NCI-H146 treated with DMSO at 0.1 percent for 48 hours (cell line): ENCODE results near the gene CDC42BPA.

Experiments
- DNase-seq: peaks from one replicate; lab custom pipeline; 2025; ENCODE audit not compliant: unreplicated experiment; lab: John Stamatoyannopoulos, UW

CDC42BPA gene

DNA sequence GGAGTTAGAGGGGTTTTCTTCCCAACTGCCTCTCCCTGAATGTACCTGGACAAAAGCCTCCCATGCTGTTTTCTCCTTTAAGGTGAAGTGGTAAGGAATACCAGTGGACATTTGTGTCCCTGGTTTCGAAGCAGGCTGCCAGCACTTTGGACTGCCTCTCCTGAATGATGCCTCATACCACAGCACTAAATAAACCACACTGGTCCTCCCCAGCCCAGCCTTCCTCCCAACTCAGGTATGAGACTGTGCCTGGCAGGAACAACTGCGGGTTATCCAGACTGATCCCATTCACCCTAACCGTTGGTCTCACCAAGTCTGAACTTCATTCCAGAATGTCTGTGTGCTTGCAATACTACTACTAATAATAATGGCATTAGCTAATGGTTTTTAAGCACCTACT is 368.9 kb downstream of the CDC42BPA start:
- DNase-seq = no peak

DNA sequence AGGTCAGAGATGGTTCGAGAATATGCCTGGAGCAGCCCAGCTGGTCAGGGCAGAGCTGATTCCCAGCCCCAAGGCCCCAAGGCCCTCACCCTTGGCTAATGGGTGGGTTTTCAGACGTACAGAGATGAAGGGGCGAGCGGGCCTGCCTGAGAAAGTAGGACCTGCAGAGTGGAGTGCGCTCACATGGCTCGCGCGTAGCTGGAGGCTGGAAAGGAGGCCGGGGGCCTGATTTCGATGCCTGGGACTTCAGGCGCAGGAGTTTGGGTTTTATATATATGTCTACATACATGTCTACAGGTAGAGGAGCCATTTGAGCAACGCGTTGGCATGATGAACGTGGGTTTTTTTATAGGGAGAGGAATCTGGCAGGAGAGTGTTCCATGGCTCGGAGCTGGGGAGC is 369.3 kb downstream of the CDC42BPA start:
- no peak for DNase-seq

DNA sequence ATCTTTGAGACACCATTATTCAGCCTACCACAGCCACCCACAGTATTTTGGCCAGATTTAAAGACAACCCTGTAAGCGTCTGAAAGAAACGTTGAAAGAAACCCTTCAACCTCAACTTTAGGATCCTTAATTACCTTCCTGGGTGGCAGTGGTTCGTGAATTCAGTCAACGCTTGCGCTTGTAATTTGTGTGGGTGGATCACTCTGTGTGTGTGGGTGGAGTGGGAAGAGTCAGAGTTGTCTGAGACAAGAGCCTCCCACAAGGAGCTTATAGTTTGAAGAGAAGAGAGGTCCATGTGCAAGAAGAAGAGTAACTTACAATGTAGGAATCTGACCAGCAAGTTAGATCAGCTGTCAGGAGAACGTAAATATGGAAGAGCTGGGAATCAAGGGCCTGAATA is 369.8 kb downstream of the CDC42BPA start:
- DNase-seq = no peak

DNA sequence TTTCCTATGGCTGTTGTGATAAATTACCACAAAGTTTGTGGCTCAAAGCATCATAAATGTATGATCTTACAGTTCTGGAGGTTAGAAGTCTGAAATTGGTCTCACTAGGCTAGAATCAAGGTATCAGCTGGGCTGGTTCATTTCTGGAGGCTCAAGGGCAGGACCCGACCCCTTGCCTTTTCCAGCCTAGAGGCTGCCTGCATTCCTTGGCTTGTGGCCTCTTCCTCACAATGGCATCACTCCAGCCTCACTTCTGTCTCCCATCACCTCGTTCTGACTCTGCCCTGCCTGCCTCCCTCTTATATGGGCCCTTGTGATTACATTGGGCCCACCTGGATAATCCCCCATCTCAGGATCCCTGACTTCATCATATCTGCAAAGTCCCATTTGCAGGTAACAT is 370.2 kb downstream of the CDC42BPA start:
- DNase-seq = no peak

DNA sequence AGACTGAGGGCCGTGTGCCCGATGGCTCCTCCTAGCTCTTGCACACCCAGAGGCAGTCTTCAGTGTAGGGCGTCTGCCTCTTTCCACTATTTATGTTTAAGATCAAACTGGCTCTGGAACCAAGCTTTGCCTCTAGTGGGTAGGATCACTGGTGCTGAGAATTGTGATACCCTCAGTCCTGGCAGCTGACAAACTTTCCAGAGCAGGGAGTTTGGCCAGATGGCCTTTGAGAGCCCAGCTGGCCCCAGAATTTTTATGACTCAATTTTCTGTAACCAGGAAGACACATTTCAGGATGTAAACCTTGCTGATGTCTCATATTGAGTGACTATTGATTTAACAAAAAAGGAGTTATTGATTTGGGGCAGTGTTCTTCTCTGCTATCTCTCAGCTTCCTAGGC is 371.5 kb downstream of the CDC42BPA start:
- DNase-seq = peak; percentile 82

DNA sequence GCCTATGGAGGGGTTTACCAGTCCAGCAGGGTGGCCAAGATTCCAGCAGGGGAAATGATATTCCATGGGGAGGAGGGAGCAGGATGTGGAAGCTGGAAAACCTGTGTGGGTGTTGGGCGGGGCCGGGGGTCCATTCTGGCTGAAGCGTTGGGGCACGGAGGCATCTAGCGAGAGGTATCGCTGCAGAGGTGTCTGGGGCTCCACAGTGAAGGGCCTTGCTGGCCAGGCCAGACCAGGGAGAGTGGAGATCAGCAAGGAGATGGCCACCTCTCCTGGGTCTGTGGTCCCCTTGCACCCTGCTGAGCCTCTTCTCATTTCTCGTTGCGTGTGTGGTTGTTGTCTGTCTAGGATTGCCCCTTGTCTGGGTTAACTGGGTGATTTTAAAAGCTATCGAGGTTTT is 372.0 kb downstream of the CDC42BPA start:
- no peak for DNase-seq

DNA sequence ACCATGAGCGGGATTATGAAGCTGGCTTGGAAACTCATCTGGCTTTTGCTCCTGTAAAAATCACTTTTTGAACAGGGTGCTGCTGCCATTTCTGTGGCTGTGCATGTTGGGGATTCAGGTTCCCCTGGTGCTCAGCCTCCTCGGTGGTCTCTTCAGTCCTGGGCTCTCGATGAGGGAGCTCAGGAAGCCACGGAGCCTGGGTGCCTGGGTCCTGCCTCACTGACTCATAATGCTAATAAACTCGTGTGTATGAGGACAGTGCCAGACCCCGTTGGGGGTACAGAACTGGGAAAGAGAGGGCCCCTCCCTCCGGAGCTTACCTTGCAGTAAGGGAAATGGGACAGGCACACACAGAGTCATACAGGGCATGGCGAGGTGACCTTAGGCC is 372.4 kb downstream of the CDC42BPA start:
- DNase-seq = no peak

DNA sequence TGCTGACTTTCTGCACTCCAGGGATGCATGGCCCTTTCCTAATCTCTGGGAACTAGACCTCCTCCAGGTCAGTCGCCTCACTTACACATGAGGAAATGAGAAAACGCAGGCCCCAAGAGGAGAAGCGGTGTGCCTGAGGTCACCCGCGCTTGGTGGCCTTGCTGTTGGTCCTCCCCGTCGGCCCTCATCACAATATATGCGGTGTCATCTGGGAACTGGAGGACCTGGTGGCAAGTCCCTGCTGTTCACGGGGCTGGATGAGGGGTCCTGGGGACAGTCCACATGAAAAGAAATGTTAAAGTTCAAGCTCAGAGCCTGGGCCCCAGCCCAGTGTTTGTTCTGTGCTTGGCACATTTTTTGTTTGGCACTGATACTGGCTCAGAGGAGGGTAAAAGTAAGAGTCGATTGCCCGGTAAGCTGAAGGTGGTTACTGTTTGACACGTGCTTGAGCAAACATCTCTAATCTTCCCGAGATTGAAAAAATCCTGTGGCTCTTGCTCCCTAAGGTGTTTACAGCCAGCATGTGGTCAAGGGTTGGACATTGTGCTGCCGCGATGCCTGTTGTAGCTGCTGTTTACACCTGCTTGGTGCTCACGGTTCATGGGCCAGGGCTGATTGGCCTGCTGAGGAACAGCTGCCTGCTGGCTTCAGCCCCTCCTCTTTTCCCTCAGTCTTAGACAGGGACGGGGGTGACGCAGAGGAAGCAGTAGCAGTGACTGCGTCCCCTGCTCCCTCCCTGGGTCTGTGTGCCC is 373.0 kb downstream of the CDC42BPA start:
- peak; percentile 86 for DNase-seq

DNA sequence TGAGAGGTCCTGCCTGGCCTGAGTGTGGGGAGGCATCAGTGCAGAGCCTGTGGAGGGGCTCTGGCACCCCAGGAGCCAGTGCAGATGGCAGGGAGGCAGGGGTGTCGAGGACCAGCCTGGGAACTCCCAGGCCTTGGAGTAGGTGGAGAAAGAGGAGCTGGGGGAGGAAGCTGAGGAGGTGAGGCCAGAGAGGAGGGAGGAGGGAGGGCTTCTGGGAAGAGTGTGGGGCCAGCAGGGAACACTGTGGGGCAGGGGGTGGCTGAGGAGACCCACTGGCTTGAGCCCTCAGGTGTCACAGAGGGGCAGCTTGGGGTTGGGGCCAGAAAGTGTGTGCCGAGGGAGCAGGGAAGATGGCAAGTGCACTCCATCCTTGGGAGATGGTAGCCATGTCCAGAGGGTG is 374.4 kb downstream of the CDC42BPA start:
- no peak for DNase-seq

DNA sequence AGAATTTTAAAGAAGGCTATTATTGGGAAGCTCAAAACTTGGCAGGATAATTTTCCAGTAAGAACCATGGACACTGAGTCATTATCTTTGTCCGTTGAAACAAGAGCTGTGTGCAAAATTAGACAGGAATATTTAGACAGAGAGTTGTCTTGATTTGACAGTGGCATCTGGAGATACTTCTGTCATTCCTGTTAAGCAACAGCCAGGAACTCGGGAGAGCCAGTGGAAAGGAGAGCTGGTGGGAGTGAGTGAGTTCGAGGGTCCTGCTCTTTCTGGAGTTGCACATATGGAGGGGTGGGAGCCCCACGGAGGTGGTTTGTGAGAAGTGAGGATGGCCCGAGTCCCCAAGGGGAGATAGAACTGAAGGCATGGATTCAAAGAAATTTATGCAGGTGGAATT is 375.1 kb downstream of the CDC42BPA start:
- DNase-seq = no peak

DNA sequence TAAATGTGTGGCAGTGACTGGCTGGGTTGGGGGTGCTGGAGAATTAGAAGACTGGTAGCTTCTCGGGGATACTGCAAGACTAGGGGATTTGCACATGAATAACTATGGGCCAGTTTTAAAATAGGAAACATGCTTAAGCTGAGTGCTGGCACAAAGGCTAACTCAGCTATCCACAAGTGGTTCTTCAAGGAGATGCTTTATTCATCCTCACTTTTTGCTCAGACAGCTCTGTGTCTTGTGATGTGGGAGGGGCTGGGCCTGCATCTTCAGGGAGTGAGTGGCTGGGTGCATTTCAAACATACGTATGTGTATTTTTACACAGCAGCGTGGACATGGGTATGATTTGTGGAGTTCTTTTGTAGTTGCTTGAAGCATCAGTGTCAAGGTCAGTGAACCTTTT is 375.9 kb downstream of the CDC42BPA start:
- no peak for DNase-seq

DNA sequence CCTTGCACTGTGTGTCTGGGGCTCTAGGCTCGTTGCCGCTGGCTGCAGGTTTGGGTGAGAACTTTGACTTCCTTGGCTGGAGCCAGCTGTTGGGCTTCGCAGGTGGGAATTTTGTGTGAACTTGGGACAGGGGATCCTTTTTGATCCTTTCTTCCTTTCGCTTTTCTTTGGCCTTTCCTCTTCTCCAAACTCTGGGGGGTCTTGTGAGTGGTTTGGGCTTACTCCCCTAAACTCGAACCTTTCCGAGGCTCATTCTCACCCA is 377.6 kb downstream of the CDC42BPA start:
- DNase-seq = no peak

DNA sequence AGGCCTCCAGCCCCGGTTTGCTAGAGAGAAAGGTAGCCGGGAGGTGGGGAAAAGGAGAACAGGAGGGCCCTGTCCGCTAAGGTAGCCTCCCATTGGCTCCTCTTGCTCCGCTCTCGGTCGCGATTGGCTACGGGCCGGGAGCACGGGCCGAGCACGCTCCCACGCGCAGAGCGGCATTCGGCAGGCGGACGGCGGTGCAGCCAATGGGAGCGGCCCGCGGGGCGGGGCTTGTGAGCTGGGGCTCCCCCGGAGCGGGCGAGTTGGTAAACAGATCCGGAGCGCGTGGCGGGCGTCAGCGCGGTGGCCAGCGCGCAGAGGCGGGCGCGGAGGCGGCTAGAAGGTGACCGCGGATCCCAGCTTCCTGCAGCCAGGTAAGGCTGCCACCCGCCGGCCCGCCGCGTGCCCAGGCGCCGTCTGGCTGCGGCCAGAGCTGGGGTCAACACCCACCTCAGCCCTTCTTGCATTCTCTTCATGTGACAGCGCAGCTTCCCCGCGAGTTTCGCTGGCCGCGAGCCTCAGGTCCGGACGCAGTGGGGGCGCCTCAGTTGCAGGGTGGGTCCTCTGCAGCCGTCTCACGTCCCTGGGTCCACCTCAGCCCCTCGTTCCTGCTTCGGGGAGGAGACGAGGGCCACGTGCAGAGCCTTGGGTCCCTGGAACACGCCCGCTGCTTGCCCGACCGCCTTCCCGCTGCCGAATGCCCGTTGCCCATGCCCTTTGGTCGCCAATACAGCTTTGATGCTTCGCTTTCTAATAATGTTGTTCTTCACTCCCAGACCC is 378.1 kb downstream of the CDC42BPA start, which contains the start of gene COQ8A:
TSS of gene COQ8A (plus strand) at position 266 of the 777 bp plus-strand sequence. CDS start 21,092 bp downstream, outside the sequence.
- peak; percentile 98 for DNase-seq
